Measurements from ENCODE around the gene GUCY1A2.

The GUCY1A2 gene

DNA sequence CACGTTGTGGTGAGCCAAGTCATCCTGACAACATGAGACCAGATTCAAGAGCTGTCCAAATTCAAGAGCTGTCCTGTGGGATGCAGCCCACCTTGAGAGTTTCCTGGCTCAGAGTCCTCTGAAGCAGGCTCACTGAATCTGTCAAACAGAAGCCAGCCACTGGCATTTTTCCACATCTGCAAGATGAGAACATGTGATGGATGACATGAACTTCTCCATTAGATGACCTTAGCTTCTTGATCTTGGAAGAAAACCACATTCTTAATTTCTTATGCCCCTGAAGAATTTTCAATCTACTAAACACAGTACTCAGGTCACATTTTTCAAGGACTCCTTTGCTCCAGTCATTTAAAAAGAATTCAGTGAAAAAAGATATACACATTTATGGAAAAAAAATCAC, 291.0 kb downstream of the GUCY1A2 start:
- DNase-seq: no peak
- Histone ChIP-seq H4K20me1 (ENCODE audit: insufficient read depth, low read length) (no peaks in the 10 kb centered on the region), H3K27ac (ENCODE audit: low read length) (no peak overlapping the region), H3K36me3 (ENCODE audit: insufficient read depth, low read length) (no peaks in the 10 kb centered on the region), H3K9ac (ENCODE audit: low read depth, low read length) (no peak overlapping the region), H3K79me2 (ENCODE audit: insufficient read depth, low read length) (no peaks in the 10 kb centered on the region), H3K4me3 (ENCODE audit: low read depth in 1 of 2, low read length in 2 of 2) (no peak overlapping the region), H2AFZ (ENCODE audit: low read depth, low read length) (no peak overlapping the region), H3K4me1 (ENCODE audit: insufficient read depth, low read length) (peaks cover 6% of the 10 kb centered on the region), H3K27me3 (ENCODE audit: insufficient read depth, low read length, poor library complexity) (no peaks in the 10 kb centered on the region), H3K9me3 (ENCODE audit: insufficient read depth, low read length, severe bottlenecking) (no peaks in the 10 kb centered on the region), H3K4me2 (ENCODE audit: insufficient read depth, low read length) (no peak overlapping the region)
- no peak for TF ChIP-seq EZH2 (IDR thresholded peaks at IDR 0.05; ENCODE audit: borderline replicate concordance, low read depth, low read length, severe bottlenecking)
- TF ChIP-seq, protein P1, sequence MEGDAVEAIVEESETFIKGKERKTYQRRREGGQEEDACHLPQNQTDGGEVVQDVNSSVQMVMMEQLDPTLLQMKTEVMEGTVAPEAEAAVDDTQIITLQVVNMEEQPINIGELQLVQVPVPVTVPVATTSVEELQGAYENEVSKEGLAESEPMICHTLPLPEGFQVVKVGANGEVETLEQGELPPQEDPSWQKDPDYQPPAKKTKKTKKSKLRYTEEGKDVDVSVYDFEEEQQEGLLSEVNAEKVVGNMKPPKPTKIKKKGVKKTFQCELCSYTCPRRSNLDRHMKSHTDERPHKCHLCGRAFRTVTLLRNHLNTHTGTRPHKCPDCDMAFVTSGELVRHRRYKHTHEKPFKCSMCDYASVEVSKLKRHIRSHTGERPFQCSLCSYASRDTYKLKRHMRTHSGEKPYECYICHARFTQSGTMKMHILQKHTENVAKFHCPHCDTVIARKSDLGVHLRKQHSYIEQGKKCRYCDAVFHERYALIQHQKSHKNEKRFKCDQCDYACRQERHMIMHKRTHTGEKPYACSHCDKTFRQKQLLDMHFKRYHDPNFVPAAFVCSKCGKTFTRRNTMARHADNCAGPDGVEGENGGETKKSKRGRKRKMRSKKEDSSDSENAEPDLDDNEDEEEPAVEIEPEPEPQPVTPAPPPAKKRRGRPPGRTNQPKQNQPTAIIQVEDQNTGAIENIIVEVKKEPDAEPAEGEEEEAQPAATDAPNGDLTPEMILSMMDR (IDR thresholded peaks at IDR 0.05; ENCODE audit: borderline replicate concordance, extremely low read depth, low read length, poor library complexity, severe bottlenecking): no peak
- no peak for ATAC-seq (ENCODE audit: insufficient read depth, low read depth)

DNA sequence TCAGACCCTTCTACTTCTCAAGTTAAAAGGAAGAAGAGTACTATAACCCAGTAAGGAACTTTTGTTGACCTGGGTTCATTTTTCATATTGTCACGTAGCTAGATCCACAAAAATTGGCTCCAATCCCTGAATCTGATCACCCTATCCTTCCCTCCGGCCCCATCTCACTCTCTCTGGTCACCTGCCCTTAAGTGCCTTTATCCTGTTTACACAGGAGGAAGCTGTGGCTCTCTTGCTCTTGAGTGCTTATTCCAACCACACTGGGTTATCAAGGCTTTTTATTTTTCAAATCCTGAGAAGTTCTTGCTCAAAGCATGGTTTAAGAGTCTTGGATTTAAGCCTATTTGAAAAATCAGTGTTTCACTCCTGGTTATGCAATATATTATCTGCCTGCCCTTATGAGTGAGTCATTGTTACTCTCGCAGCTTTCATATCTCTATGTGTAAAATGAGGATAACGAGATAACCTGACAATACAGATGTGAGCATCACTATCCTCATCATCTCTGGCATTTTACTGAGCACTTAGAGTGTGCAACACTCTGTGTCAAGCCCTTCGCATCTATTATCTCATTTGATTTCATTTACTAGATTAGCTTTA, 293.9 kb downstream of the GUCY1A2 start:
- DNase-seq: no peak
- TF ChIP-seq EZH2 (IDR thresholded peaks at IDR 0.05; ENCODE audit: borderline replicate concordance, low read depth, low read length, severe bottlenecking): no peak
- TF ChIP-seq, protein P1 (IDR thresholded peaks at IDR 0.05; ENCODE audit: borderline replicate concordance, extremely low read depth, low read length, poor library complexity, severe bottlenecking): no peak
- Histone ChIP-seq H3K27me3 (ENCODE audit: insufficient read depth, low read length, poor library complexity) (no peaks in the 10 kb centered on the region), H2AFZ (ENCODE audit: low read depth, low read length) (peak overlapping the region; percentile 53), H3K4me1 (ENCODE audit: insufficient read depth, low read length) (peaks cover 6% of the 10 kb centered on the region), H3K9me3 (ENCODE audit: insufficient read depth, low read length, severe bottlenecking) (no peaks in the 10 kb centered on the region), H3K27ac (ENCODE audit: low read length) (peak overlapping the region; percentile 26), H3K9ac (ENCODE audit: low read depth, low read length) (no peak overlapping the region), H3K36me3 (ENCODE audit: insufficient read depth, low read length) (no peaks in the 10 kb centered on the region), H3K4me3 (ENCODE audit: low read depth in 1 of 2, low read length in 2 of 2) (no peak overlapping the region), H3K4me2 (ENCODE audit: insufficient read depth, low read length) (no peak overlapping the region), H4K20me1 (ENCODE audit: insufficient read depth, low read length) (no peaks in the 10 kb centered on the region), H3K79me2 (ENCODE audit: insufficient read depth, low read length) (no peaks in the 10 kb centered on the region)
- peak; percentile 37; the same call in 1 of the 3 replicates for ATAC-seq (ENCODE audit: insufficient read depth, low read depth)

DNA sequence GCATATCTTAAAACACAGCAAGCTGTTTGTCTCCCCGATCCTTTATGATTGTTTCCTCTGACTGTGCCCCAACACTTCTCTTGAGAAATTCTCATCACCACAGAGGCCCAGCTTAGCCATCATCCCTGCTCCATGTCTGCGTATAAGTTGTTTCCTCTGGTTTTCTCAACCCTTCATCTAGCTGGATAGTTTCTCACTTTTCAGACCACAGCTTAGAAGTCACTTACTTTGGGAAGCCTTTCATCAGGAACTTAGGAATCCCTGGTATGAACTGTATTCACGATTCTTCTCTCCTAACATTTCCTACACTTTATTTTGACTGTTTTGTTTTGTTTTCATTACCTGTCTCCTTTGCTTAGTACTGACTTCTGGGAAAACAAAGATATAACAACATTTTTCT, 295.2 kb downstream of the GUCY1A2 start:
- Histone ChIP-seq H4K20me1 (ENCODE audit: insufficient read depth, low read length) (no peaks in the 10 kb centered on the region), H2AFZ (ENCODE audit: low read depth, low read length) (peak overlapping the region; percentile 36; the same call in 1 of the 2 replicates), H3K27ac (ENCODE audit: low read length) (0 out of 2 replicates have a peak overlapping the region, but pooled peaks have one; percentile 5), H3K9me3 (ENCODE audit: insufficient read depth, low read length, severe bottlenecking) (no peaks in the 10 kb centered on the region), H3K4me1 (ENCODE audit: insufficient read depth, low read length) (peaks cover 9% of the 10 kb centered on the region), H3K9ac (ENCODE audit: low read depth, low read length) (no peak overlapping the region), H3K79me2 (ENCODE audit: insufficient read depth, low read length) (no peaks in the 10 kb centered on the region), H3K4me3 (ENCODE audit: low read depth in 1 of 2, low read length in 2 of 2) (no peak overlapping the region), H3K4me2 (ENCODE audit: insufficient read depth, low read length) (no peak overlapping the region), H3K27me3 (ENCODE audit: insufficient read depth, low read length, poor library complexity) (no peaks in the 10 kb centered on the region), H3K36me3 (ENCODE audit: insufficient read depth, low read length) (no peaks in the 10 kb centered on the region)
- TF ChIP-seq EZH2 (IDR thresholded peaks at IDR 0.05; ENCODE audit: borderline replicate concordance, low read depth, low read length, severe bottlenecking): no peak
- TF ChIP-seq, protein P1 (IDR thresholded peaks at IDR 0.05; ENCODE audit: borderline replicate concordance, extremely low read depth, low read length, poor library complexity, severe bottlenecking): no peak
- ATAC-seq (ENCODE audit: insufficient read depth, low read depth): no peak
- no peak for DNase-seq

All from DND-41 (cell line).